Fibroblast of mammary gland (primary cell): ENCODE data around the gene EPHA4.

Experiments used
- DNase-seq: peaks from one replicate; pipeline ENCODE4 v3.0.0-alpha.2; 2010; ENCODE audit warnings: low read depth
- H3K4me3 ChIP-seq: 2 replicates; pipeline ENCODE4 v1.5.1; 2011; ENCODE audit warnings: low read depth, mild to moderate bottlenecking, low read length, moderate library complexity; ENCODE audit not compliant: control insufficient read depth
- CTCF ChIP-seq: conservative IDR thresholded peaks from 2 replicates; pipeline ENCODE4 v1.5.1; 2011; ENCODE audit warnings: low read depth, low read length, inconsistent platforms; ENCODE audit not compliant: control insufficient read depth, insufficient read depth

Gene EPHA4

GRCh38 chr2:221477714-221478484 is 94.2 kb downstream of the EPHA4 start:
- peak; percentile 22 for DNase-seq
- TF ChIP-seq CTCF: no peak
- no peak overlapping the region for H3K4me3 ChIP-seq

- no peak overlapping the region for H3K4me3 ChIP-seq
- DNase-seq: no peak
- no peak for TF ChIP-seq CTCF
Measured at GRCh38 chr2:221476195-221476594, 95.9 kb downstream of the EPHA4 start.

- DNase-seq: no peak
- no peak overlapping the region for H3K4me3 ChIP-seq
- no peak for TF ChIP-seq CTCF
Measured at GRCh38 chr2:221473451-221473850, 98.7 kb downstream of the EPHA4 start.

- no peak overlapping the region for H3K4me3 ChIP-seq
- DNase-seq: no peak
- TF ChIP-seq CTCF: no peak
Measured at GRCh38 chr2:221468317-221468716, 103.8 kb downstream of the EPHA4 start.

- no peak for TF ChIP-seq CTCF
- H3K4me3 ChIP-seq: no peak overlapping the region
- peak; percentile 55 for DNase-seq
Measured at GRCh38 chr2:221467610-221468009, 104.5 kb downstream of the EPHA4 start.

GRCh38 chr2:221466744-221467143 is 105.4 kb downstream of the EPHA4 start:
- DNase-seq: no peak
- TF ChIP-seq CTCF: no peak
- no peak overlapping the region for H3K4me3 ChIP-seq

- no peak for TF ChIP-seq CTCF
- no peak for DNase-seq
- no peak overlapping the region for H3K4me3 ChIP-seq
Measured at GRCh38 chr2:221465776-221466175, 106.3 kb downstream of the EPHA4 start.
